Esophagus muscularis mucosa (tissue), 4 donors: Measurements from ENCODE around the gene C16orf86. TPM values are rescaled to one million over a fixed set of nuclear protein-coding genes. Genes with fewer than 3 reads are reported as not detected.

Experiments
- DNase-seq: peaks from one replicate; pipeline ENCODE4 v3.0.0-alpha.2; 2017; ENCODE audit errors: extremely low spot score
- H3K27ac ChIP-seq, 4 donors: fragments of 200-600 bp; sonication (generic); replicated peaks in 1 of 4; 1 replicate in 3 of 4; 2 replicates in 1 of 4; pipeline ENCODE4 v1.5.1; 2016 to 2019; ENCODE audit warnings: mild to moderate bottlenecking in 1 of 4
- H3K27me3 ChIP-seq, 4 donors: fragments of 200-600 bp; sonication (generic); one replicate each; pipeline versions ENCODE4 v1.5.1 to v1.6.0; 2016 to 2019
- H3K36me3 ChIP-seq, 4 donors: fragments of 200-600 bp; sonication (generic); one replicate each; pipeline ENCODE4 v1.5.1; 2016 to 2019
- H3K4me1 ChIP-seq, 4 donors: fragments of 200-600 bp; sonication (generic); one replicate each; pipeline ENCODE4 v1.5.1; 2016 to 2019
- H3K4me3 ChIP-seq, 4 donors: fragments of 200-600 bp; sonication (generic); 1 replicate in 2 of 4; 2 replicates in 2 of 4; pipeline ENCODE4 v1.5.1; 2016 to 2019; ENCODE audit warnings: mild to moderate bottlenecking in 4 of 4, moderate library complexity in 1 of 4
- H3K9me3 ChIP-seq, 4 donors: fragments of 200-600 bp; sonication (generic); 1 replicate in 3 of 4; 2 replicates in 1 of 4; pipeline ENCODE4 v1.5.1; 2016 to 2019
- EP300 ChIP-seq: sonication (generic); formaldehyde crosslinking; IDR thresholded peaks from one replicate; pipeline ENCODE4 v1.6.1; 2017; ENCODE audit warnings: antibody characterized with exemption
- POLR2A ChIP-seq: fragments of 450-650 bp; IDR thresholded peaks from one replicate; pipeline ENCODE4 v1.6.1; 2017; ENCODE audit warnings: antibody characterized with exemption, moderate library complexity, mild to moderate bottlenecking, low read depth
- POLR2AphosphoS5 ChIP-seq, 2 donors: sonication (generic); formaldehyde crosslinking; IDR thresholded peaks; one replicate each; pipeline ENCODE4 v1.6.1; 2017; ENCODE audit warnings: antibody characterized with exemption in 2 of 2
- WGBS: methylation state at CpG from one replicate; pipeline ENCODE4 v1.1.5; 2018; 5-methylcytosine and 5-hydroxymethylcytosine counted together
- intact Hi-C: fragments of 100-400 bp; cut with DNase I; formaldehyde crosslinking; loops from one replicate; pipeline ENCODE4 v1.15.1; 2023
- total RNA-seq, 4 donors: library from RNA; depleted of rRNA; stranded (reverse); fragments of >200 nt; gene quantifications; one replicate each; pipeline versions ENCODE4 v1.1.0 to v1.2.1, GENCODE V29; 2016
- TF ChIP-seq, protein P1 (sequence below), 3 experiments: fragments of 200-600 bp in 2 of 3; fragments of 450-650 bp in 1 of 3; sonication (generic) in 2 of 3; IDR thresholded peaks; one replicate each; pipeline ENCODE4 v1.5.1; 2017 to 2019; ENCODE audit warnings: antibody characterized with exemption in 3 of 3, mild to moderate bottlenecking in 2 of 3, moderate library complexity in 1 of 3

The C16orf86 gene
- total RNA-seq, 4 donors from 2014 or later, result 5.1 to 15.6 (median 9.1) TPM

DNA sequence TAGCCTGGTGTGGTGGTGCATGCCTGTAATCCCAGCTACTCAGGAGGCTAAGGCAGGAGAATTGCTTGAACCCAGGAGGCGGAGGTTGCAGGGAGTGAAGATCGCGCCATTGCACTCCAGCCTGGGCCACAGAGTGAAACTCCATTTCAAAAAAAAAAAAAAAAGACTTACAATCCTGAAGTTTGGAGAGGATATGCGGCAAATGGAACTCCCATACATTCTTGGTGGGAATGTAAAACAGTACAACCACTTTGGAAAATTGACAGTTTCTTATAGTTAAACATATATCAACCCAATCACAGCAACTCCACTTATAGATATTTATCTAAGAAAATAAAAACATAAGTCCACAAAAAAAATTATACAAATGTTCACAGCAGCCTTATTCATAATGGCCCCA, 40.6 kb downstream of the C16orf86 start:
- intact Hi-C loops, result no loop called here
- no peak overlapping the region for H3K27ac ChIP-seq
- whole genome bisulfite sequencing, result 98% methylated on average over 4 of the region's 4 CpGs
- H3K4me3 ChIP-seq, result no peak overlapping the region
- DNase-seq, result no peak
- peaks cover 0 to 16% (median 3%) of the 10 kb centered on the region in 4 donors for H3K4me1 ChIP-seq
- no peaks in the 10 kb centered on the region for H3K27me3 ChIP-seq
- no peaks in the 10 kb centered on the region for H3K9me3 ChIP-seq
- TF ChIP-seq, protein P1, sequence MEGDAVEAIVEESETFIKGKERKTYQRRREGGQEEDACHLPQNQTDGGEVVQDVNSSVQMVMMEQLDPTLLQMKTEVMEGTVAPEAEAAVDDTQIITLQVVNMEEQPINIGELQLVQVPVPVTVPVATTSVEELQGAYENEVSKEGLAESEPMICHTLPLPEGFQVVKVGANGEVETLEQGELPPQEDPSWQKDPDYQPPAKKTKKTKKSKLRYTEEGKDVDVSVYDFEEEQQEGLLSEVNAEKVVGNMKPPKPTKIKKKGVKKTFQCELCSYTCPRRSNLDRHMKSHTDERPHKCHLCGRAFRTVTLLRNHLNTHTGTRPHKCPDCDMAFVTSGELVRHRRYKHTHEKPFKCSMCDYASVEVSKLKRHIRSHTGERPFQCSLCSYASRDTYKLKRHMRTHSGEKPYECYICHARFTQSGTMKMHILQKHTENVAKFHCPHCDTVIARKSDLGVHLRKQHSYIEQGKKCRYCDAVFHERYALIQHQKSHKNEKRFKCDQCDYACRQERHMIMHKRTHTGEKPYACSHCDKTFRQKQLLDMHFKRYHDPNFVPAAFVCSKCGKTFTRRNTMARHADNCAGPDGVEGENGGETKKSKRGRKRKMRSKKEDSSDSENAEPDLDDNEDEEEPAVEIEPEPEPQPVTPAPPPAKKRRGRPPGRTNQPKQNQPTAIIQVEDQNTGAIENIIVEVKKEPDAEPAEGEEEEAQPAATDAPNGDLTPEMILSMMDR (IDR thresholded peaks at IDR 0.05), result no peak
- TF ChIP-seq POLR2AphosphoS5 (IDR thresholded peaks at IDR 0.05), result no peak
- TF ChIP-seq POLR2A, result no peak
- no peak for TF ChIP-seq EP300
- no peaks in the 10 kb centered on the region for H3K36me3 ChIP-seq

DNA sequence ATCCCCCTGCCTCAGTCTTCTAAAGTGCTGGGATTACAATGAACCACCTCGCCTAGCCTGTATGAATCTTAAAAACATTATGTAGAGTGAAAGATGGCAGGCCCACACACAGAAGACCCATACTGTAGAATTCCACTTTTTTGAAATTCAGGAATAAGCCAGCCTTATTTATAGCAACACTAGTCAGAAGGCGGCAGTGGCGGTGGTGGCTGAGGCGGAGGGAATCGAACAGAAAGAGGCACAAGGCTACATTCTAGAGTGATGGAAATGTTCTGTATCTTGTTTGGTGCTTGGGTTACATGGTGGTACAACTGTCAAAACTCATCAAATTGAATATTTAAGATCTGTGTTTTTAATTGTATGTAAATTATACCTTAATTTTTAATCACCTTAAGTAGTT, 41.2 kb downstream of the C16orf86 start:
- H3K27me3 ChIP-seq, result no peaks in the 10 kb centered on the region
- H3K4me1 ChIP-seq, result peaks cover 0 to 16% (median 3%) of the 10 kb centered on the region in 4 donors
- intact Hi-C loops, result no loop called here
- DNase-seq, result no peak
- H3K27ac ChIP-seq, result no peak overlapping the region
- H3K4me3 ChIP-seq, result no peak overlapping the region
- no peaks in the 10 kb centered on the region for H3K36me3 ChIP-seq
- WGBS, result 96% methylated on average over 5 of the region's 5 CpGs
- no peak for TF ChIP-seq POLR2A
- no peak for TF ChIP-seq EP300
- TF ChIP-seq, protein P1 (IDR thresholded peaks at IDR 0.05), result no peak
- TF ChIP-seq POLR2AphosphoS5 (IDR thresholded peaks at IDR 0.05), result no peak
- no peaks in the 10 kb centered on the region for H3K9me3 ChIP-seq

DNA sequence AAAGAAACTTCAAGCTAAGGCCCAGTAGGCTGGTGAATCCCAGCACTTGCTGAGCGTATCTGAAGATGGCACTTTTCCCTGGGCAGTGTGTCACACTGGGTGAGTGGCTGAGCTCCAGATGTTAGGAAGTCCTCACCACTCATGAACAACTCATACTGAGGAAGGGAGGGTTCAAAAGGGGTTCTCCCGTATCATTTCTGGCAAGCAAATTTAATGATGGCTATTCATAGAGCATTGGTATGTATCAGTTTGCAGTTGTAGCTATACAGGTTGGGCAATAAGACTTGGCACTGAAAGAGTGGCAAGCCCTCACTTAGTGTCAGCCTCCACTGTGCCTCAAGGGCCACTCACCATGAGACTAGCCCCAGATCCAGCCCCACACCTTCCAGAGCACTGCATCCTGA, 41.8 kb downstream of the C16orf86 start:
- H3K9me3 ChIP-seq, result no peaks in the 10 kb centered on the region
- no peak for DNase-seq
- H3K27me3 ChIP-seq, result no peaks in the 10 kb centered on the region
- H3K27ac ChIP-seq, result no peak overlapping the region
- H3K4me1 ChIP-seq, result peaks cover 0 to 12% (median 3%) of the 10 kb centered on the region in 4 donors
- intact Hi-C loops, result no loop called here
- no peaks in the 10 kb centered on the region for H3K36me3 ChIP-seq
- 68% methylated on average over 2 of the region's 2 CpGs for WGBS
- H3K4me3 ChIP-seq, result no peak overlapping the region
- TF ChIP-seq EP300, result no peak
- TF ChIP-seq, protein P1 (IDR thresholded peaks at IDR 0.05), result no peak
- no peak for TF ChIP-seq POLR2A
- TF ChIP-seq POLR2AphosphoS5 (IDR thresholded peaks at IDR 0.05), result no peak

DNA sequence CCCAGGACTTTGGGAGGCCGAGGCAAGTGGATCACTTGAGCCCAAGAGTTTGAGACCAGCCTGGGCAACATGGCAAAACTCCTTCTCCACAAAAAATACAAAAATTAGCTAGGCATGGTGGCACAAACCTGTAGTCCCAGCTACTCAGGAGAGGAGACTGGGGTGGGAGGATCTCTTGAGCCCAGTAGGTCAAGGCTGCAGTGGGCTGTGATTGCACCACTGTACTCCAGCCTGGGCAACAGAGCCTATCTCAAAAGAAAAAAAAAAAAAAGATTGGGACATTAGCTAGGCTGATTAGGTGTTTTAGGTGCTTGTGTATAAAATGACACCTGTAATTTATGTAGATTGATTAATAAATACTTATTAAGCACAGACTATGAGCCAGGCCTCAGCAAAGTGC, 42.4 kb downstream of the C16orf86 start:
- no peak for DNase-seq
- Histone ChIP-seq H3K4me3 (no peak overlapping the region), H3K9me3 (no peaks in the 10 kb centered on the region), H3K27me3 (no peaks in the 10 kb centered on the region), H3K4me1 (peaks cover 0 to 8% (median 3%) of the 10 kb centered on the region in 4 donors), H3K36me3 (no peaks in the 10 kb centered on the region), H3K27ac (no peak overlapping the region)
- WGBS, result 91% methylated on average over 1 of the region's 1 CpG
- intact Hi-C loops, result no loop called here
- TF ChIP-seq, protein P1 (IDR thresholded peaks at IDR 0.05), result no peak
- TF ChIP-seq POLR2A (no peak), EP300 (no peak), POLR2AphosphoS5 (IDR thresholded peaks at IDR 0.05) (no peak)

DNA sequence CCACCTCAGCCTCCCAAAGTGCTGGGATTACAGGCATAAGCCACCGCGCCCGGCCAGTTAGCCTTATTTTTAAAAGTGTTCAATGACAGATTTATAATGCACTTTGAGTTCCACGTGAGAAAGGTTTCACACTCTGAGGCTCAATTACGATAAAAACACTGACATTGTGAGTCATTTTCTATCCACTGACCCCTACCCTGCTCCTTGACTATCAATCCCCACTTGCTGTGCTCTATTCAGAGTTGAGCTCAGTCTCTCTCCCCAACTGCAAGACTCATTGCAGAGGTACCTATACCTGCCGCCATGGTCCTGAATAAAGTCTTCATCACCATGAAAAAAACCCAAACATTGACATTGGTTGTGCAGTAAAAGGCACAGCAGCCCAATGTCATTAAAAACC, 44.0 kb downstream of the C16orf86 start:
- no peaks in the 10 kb centered on the region for H3K27me3 ChIP-seq
- H3K36me3 ChIP-seq, result no peaks in the 10 kb centered on the region
- 93% methylated on average over 6 of the region's 6 CpGs for WGBS
- no peak overlapping the region for H3K4me3 ChIP-seq
- DNase-seq, result no peak
- TF ChIP-seq EP300 (no peak), POLR2A (no peak), POLR2AphosphoS5 (IDR thresholded peaks at IDR 0.05) (no peak)
- TF ChIP-seq, protein P1 (IDR thresholded peaks at IDR 0.05), result no peak
- intact Hi-C loops, result no loop called here
- no peaks in the 10 kb centered on the region for H3K9me3 ChIP-seq
- H3K27ac ChIP-seq, result no peak overlapping the region
- H3K4me1 ChIP-seq, result no peaks in the 10 kb centered on the region
